H1 (cell line): Measurements from ENCODE around the gene HSD11B1L. TPM values are rescaled to one million over a fixed set of nuclear protein-coding genes. Genes with fewer than 3 reads are reported as not detected.

ENCODE experiments used
- CTCF ChIA-PET: fragments of 300-600 bp; sonication (Branson Sonifier 250); formaldehyde crosslinking; loops from one replicate; lab custom pipeline; 2021; ENCODE audit not compliant: partially characterized antibody; lab: Charles Lee
- POLR2A ChIA-PET: fragments of 300-600 bp; sonication (Branson Sonifier 250); formaldehyde crosslinking; loops from one replicate; lab custom pipeline; 2021; ENCODE audit warnings: inconsistent platforms; ENCODE audit not compliant: partially characterized antibody; lab: Charles Lee
- DNase-seq, 2 experiments: peaks; one replicate each; pipeline versions ENCODE4 v3.0.0 to v3.0.0-alpha.2; 2010 to 2022; ENCODE audit warnings: low spot score in 2 of 2, low read depth in 1 of 2, mixed read lengths in 1 of 2
- FAIRE-seq: peaks from 2 replicates; lab custom pipeline; 2011; peaks lifted over from hg19 to GRCh38; lab: Jason Lieb, UNC
- H2AFZ ChIP-seq: 2 replicates; pipeline ENCODE4 v1.8.1; 2012; ENCODE audit warnings: low read length, inconsistent platforms
- H2AK5ac ChIP-seq: 2 replicates; pipeline ENCODE4 v1.6.1; 2013; ENCODE audit warnings: low read depth, low read length
- H2BK120ac ChIP-seq: replicated peaks from 2 replicates; pipeline ENCODE3; 2013; ENCODE audit warnings: low read depth, low read length, inconsistent platforms
- H2BK12ac ChIP-seq: 2 replicates; pipeline ENCODE4 v1.6.1; 2013; ENCODE audit warnings: low read depth, low read length
- H2BK15ac ChIP-seq: 2 replicates; pipeline ENCODE4 v1.6.1; 2013; ENCODE audit warnings: low read length
- H2BK20ac ChIP-seq: 2 replicates; pipeline ENCODE4 v1.6.1; 2013; ENCODE audit warnings: low read length
- H2BK5ac ChIP-seq: 2 replicates; pipeline ENCODE4 v1.6.1; 2013; ENCODE audit warnings: low read depth, low read length
- H3K14ac ChIP-seq: 2 replicates; pipeline ENCODE4 v1.6.1; 2013; ENCODE audit warnings: inconsistent platforms; ENCODE audit not compliant: insufficient read length
- H3K18ac ChIP-seq: 2 replicates; pipeline ENCODE4 v1.6.1; 2013; ENCODE audit warnings: low read length; ENCODE audit errors: extremely low read depth
- H3K23ac ChIP-seq: 2 replicates; pipeline ENCODE4 v1.6.1; 2013; ENCODE audit warnings: inconsistent platforms; ENCODE audit not compliant: insufficient read length
- H3K23me2 ChIP-seq: 2 replicates; pipeline ENCODE4 v1.6.1; 2013; ENCODE audit warnings: low read depth, low read length
- H3K27ac ChIP-seq: 2 replicates; pipeline ENCODE4 v1.6.1; 2011; ENCODE audit warnings: low read depth, low read length, inconsistent platforms
- H3K27me3 ChIP-seq, 4 experiments: replicated peaks in 1 of 4; 1 replicate in 1 of 4; 2 replicates in 3 of 4; pipeline versions ENCODE4 v1.6.1 to v1.8.1; 2011 to 2013; ENCODE audit warnings: low read length in 3 of 4, mild to moderate bottlenecking in 3 of 4, inconsistent platforms in 2 of 4, mixed read lengths in 2 of 4, moderate library complexity in 1 of 4; ENCODE audit not compliant: control insufficient read depth in 3 of 4, insufficient read depth in 3 of 4; ENCODE audit errors: extremely low read depth in 1 of 4
- H3K36me3 ChIP-seq, 4 experiments: 2 replicates each; pipeline versions ENCODE4 v1.6.1 to v1.8.1; 2011 to 2013; ENCODE audit warnings: mild to moderate bottlenecking in 4 of 4, low read length in 3 of 4, moderate library complexity in 2 of 4, control low read depth in 1 of 4, inconsistent platforms in 1 of 4; ENCODE audit not compliant: insufficient read depth in 4 of 4, control insufficient read depth in 2 of 4
- H3K4ac ChIP-seq: replicated peaks from 2 replicates; pipeline ENCODE3; 2013; ENCODE audit warnings: low read length, low read depth, mixed read lengths, inconsistent platforms; ENCODE audit not compliant: insufficient read length
- H3K4me1 ChIP-seq, 4 experiments: replicated peaks in 1 of 4; 1 replicate in 1 of 4; 2 replicates in 3 of 4; pipeline versions ENCODE4 v1.6.1 to v1.8.1; 2011 to 2013; ENCODE audit warnings: low read length in 3 of 4, inconsistent platforms in 2 of 4, mixed read lengths in 1 of 4; ENCODE audit not compliant: insufficient read depth in 4 of 4, control insufficient read depth in 3 of 4
- H3K4me2 ChIP-seq, 2 experiments: 2 replicates each; pipeline versions ENCODE4 v1.6.1 to v1.8.1; 2011 to 2013; ENCODE audit warnings: low read depth in 2 of 2, low read length in 2 of 2, control low read depth in 1 of 2, inconsistent platforms in 1 of 2, mild to moderate bottlenecking in 1 of 2; ENCODE audit not compliant: insufficient read depth in 1 of 2
- H3K4me3 ChIP-seq, 4 experiments: fragments of 200-600, 300-600 bp in 1 of 4; sonication (generic), shearing (Covaris generic), sonication (Bioruptor Twin) in 1 of 4; 2 replicates each; pipeline versions ENCODE4 v1.5.1 to v1.8.1; 2011 to 2016; ENCODE audit warnings: low read length in 4 of 4, low read depth in 3 of 4, control low read depth in 2 of 4, inconsistent platforms in 2 of 4, mild to moderate bottlenecking in 2 of 4, mixed read lengths in 1 of 4, moderate library complexity in 1 of 4; ENCODE audit not compliant: insufficient read depth in 2 of 4; ENCODE audit errors: extremely low read depth in 1 of 4
- H3K56ac ChIP-seq: replicated peaks from 2 replicates; pipeline ENCODE3; 2013; ENCODE audit warnings: low read depth, mild to moderate bottlenecking, mixed read lengths, low read length, inconsistent platforms; ENCODE audit not compliant: insufficient read length
- H3K79me1 ChIP-seq: 2 replicates; pipeline ENCODE4 v1.6.1; 2013; ENCODE audit warnings: low read depth, low read length, control low read depth
- H3K79me2 ChIP-seq, 2 experiments: 2 replicates each; pipeline versions ENCODE4 v1.6.1 to v1.8.1; 2012 to 2013; ENCODE audit warnings: low read length in 2 of 2, mild to moderate bottlenecking in 2 of 2, inconsistent platforms in 1 of 2; ENCODE audit not compliant: insufficient read depth in 2 of 2, control insufficient read depth in 1 of 2
- H3K9ac ChIP-seq, 4 experiments: replicated peaks in 1 of 4; 1 replicate in 1 of 4; 2 replicates in 3 of 4; pipeline versions ENCODE4 v1.6.1 to v1.8.1; 2011 to 2013; ENCODE audit warnings: low read depth in 3 of 4, low read length in 3 of 4, control low read depth in 2 of 4, mild to moderate bottlenecking in 2 of 4, moderate library complexity in 2 of 4, inconsistent platforms in 1 of 4; ENCODE audit errors: extremely low read depth in 1 of 4
- H3K9me3 ChIP-seq, 2 experiments: 2 replicates each; pipeline versions ENCODE4 v1.6.1 to v1.8.1; 2012 to 2013; ENCODE audit warnings: mild to moderate bottlenecking in 2 of 2, moderate library complexity in 2 of 2, control low read depth in 1 of 2, inconsistent platforms in 1 of 2, low read depth in 1 of 2, low read length in 1 of 2, mixed read lengths in 1 of 2; ENCODE audit not compliant: insufficient read depth in 2 of 2
- H4K20me1 ChIP-seq, 2 experiments: replicated peaks in 1 of 2; 2 replicates each; pipeline versions ENCODE3 to v1.8.1; 2011 to 2013; ENCODE audit warnings: inconsistent platforms in 2 of 2, low read length in 2 of 2, mild to moderate bottlenecking in 1 of 2; ENCODE audit not compliant: insufficient read depth in 2 of 2, control insufficient read depth in 1 of 2
- H4K5ac ChIP-seq: 2 replicates; pipeline ENCODE4 v1.6.1; 2013; ENCODE audit warnings: low read length, low read depth, mixed read lengths, inconsistent platforms; ENCODE audit not compliant: insufficient read length
- H4K8ac ChIP-seq: 2 replicates; pipeline ENCODE4 v1.8.0; 2013; ENCODE audit warnings: mild to moderate bottlenecking, moderate library complexity, low read length, inconsistent platforms; ENCODE audit not compliant: insufficient read depth; ENCODE audit errors: extremely low read depth
- H4K91ac ChIP-seq: replicated peaks from 2 replicates; pipeline ENCODE3; 2013; ENCODE audit warnings: low read length, mixed read lengths, inconsistent platforms; ENCODE audit not compliant: insufficient read length
- BRCA1 ChIP-seq: IDR thresholded peaks from 2 replicates; pipeline ENCODE4 v1.6.1; 2012; ENCODE audit warnings: low read depth, low read length, improper control_type of control experiment
- CHD2 ChIP-seq: IDR thresholded peaks from 2 replicates; pipeline ENCODE4 v1.6.1; 2012; ENCODE audit warnings: low read length, improper control_type of control experiment
- EGR1 ChIP-seq: IDR thresholded peaks from 2 replicates; pipeline ENCODE4 v1.6.1; 2011; ENCODE audit warnings: low read depth, low read length, borderline replicate concordance
- GTF2F1 ChIP-seq: IDR thresholded peaks from 2 replicates; pipeline ENCODE4 v1.6.1; 2012; ENCODE audit warnings: low read depth, low read length, improper control_type of control experiment, borderline replicate concordance
- NRF1 ChIP-seq: IDR thresholded peaks from 2 replicates; pipeline ENCODE4 v1.6.1; 2011; ENCODE audit warnings: mild to moderate bottlenecking, low read depth, low read length, improper control_type of control experiment
- POLR2A ChIP-seq, 2 experiments: IDR thresholded peaks; 1 replicate in 1 of 2; 2 replicates in 1 of 2; pipeline ENCODE4 v1.6.1; 2011; ENCODE audit warnings: low read depth in 2 of 2, low read length in 2 of 2, mild to moderate bottlenecking in 2 of 2; ENCODE audit errors: control extremely low read depth in 1 of 2
- POLR2AphosphoS5 ChIP-seq: IDR thresholded peaks from 2 replicates; pipeline ENCODE4 v1.6.1; 2011; ENCODE audit warnings: low read depth, low read length
- RAD21 ChIP-seq, 2 experiments: IDR thresholded peaks in 1 of 2; conservative IDR thresholded peaks in 1 of 2; 2 replicates each; pipeline ENCODE4 v1.6.1; 2011; ENCODE audit warnings: low read depth in 2 of 2, low read length in 2 of 2, improper control_type of control experiment in 1 of 2, inconsistent platforms in 1 of 2, mild to moderate bottlenecking in 1 of 2, moderate library complexity in 1 of 2
- RFX5 ChIP-seq: IDR thresholded peaks from 2 replicates; pipeline ENCODE4 v1.6.1; 2011; ENCODE audit warnings: low read depth, low read length, improper control_type of control experiment, borderline replicate concordance
- SIN3A ChIP-seq, 2 experiments: IDR thresholded peaks in 1 of 2; conservative IDR thresholded peaks in 1 of 2; 2 replicates each; pipeline ENCODE4 v1.6.1; 2011 to 2012; ENCODE audit warnings: low read length in 2 of 2, improper control_type of control experiment in 1 of 2, low read depth in 1 of 2, mild to moderate bottlenecking in 1 of 2
- TBP ChIP-seq: IDR thresholded peaks from 2 replicates; pipeline ENCODE4 v1.6.1; 2011; ENCODE audit warnings: low read depth, low read length, improper control_type of control experiment
- TEAD4 ChIP-seq: IDR thresholded peaks from 2 replicates; pipeline ENCODE4 v1.6.1; 2012; ENCODE audit warnings: low read depth, low read length, inconsistent platforms, mixed read lengths
- WGBS, 2 experiments: shearing (Covaris generic) in 1 of 2; methylation state at CpG; one replicate each; pipeline versions ENCODE4 v1.1.6 to v1.1.7; 2013 to 2015; ENCODE audit warnings: low lambda C conversion rate in 2 of 2, mixed read lengths in 2 of 2, inconsistent platforms in 1 of 2, low coverage in 1 of 2, missing lambda C conversion rate in 1 of 2; ENCODE audit not compliant: insufficient replicate concordance in 2 of 2, insufficient coverage in 1 of 2, insufficient read length in 1 of 2; ENCODE audit errors: extremely low coverage in 1 of 2, missing lambda C conversion rate in 1 of 2; 5-methylcytosine and 5-hydroxymethylcytosine counted together
- polyA plus RNA-seq, 7 experiments: library from polyadenylated mRNA; depleted of rRNA in 3 of 7; stranded (reverse) in 5 of 7; unstranded in 2 of 7; fragments of >200 nt in 5 of 7; fragments of 200-250 nt in 2 of 7; gene quantifications; 1 replicate in 5 of 7; 2 replicates in 1 of 7; 4 replicates in 1 of 7; pipeline versions ENCODE4 v1.2.1 to v1.2.3, GENCODE V29; 2011 to 2013; ENCODE audit warnings: missing spikeins in 2 of 7, mixed read lengths in 2 of 7
- total RNA-seq: library from RNA; stranded (reverse); fragmentation: NEBNext Ultra II Directional; extraction: Animal tissue kit (Norgen Biotek cat#: 25700); gene quantifications from 2 replicates; pipeline ENCODE4 v1.2.1, GENCODE V29; 2021
- TF ChIP-seq, protein P1 (sequence below): IDR thresholded peaks from 2 replicates; pipeline ENCODE4 v1.6.1; 2012; ENCODE audit warnings: inconsistent platforms

The HSD11B1L gene
- total and polyA plus RNA-seq, 2 of the 8 experiments (the other 6 are each of a cell fraction or from before 2014, with no cell fraction given), result 8.2 to 20.6 TPM

DNA sequence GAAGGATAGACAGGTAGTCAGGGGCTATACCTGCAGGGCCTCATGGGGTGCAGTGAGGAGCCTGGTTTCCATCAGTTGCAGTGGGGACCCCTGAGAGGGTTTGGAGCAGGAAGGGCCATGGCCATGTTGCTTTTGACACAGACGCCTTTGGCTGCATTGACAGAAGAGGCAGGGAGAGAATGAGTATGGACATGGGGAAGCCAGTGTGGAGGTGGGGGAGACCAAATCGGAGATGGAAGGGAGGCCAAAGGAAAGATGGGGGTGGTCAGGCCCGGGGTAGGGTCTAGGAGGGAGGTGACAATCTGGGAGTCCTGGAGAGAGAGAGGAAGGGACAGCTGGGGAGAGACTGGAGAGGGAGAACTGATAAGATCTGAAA lies 1.3 kb downstream of the HSD11B1L start:
- H3K27ac ChIP-seq, result no peak overlapping the region
- no peak overlapping the region for H4K8ac ChIP-seq
- H3K56ac ChIP-seq, result no peak overlapping the region
- no peak overlapping the region for H3K4ac ChIP-seq
- H2BK15ac ChIP-seq, result no peak overlapping the region
- H3K14ac ChIP-seq, result no peak overlapping the region
- DNase-seq, result no peak
- H4K5ac ChIP-seq, result no peak overlapping the region
- peaks cover 15% of the 10 kb centered on the region; the same call in 1 of the 2 replicates for H3K23me2 ChIP-seq
- no peaks in the 10 kb centered on the region for H3K79me2 ChIP-seq
- peaks cover 0 to 10% of the 10 kb centered on the region in 2 experiments for H4K20me1 ChIP-seq
- no peak overlapping the region for H2BK20ac ChIP-seq
- no peak overlapping the region for H3K18ac ChIP-seq
- no peak overlapping the region for H4K91ac ChIP-seq
- H2BK5ac ChIP-seq, result no peak overlapping the region
- FAIRE-seq, result no peak
- peaks cover 3% of the 10 kb centered on the region; the same call in 1 of the 2 replicates for H3K79me1 ChIP-seq
- peaks cover 0 to 14% (median 1%) of the 10 kb centered on the region in 4 experiments; a peak in 5 of 7 replicates for H3K4me1 ChIP-seq
- ChIA-PET POLR2A (interaction anchor here (1.2 to 1.7 kb wide), 3 partner anchors 8 to 11 kb away, joined by 3 to 8 read pairs (median 5); partner anchors contain the start of gene RPL36), CTCF (interaction anchor here (0.5 kb wide), 1 partner anchor 83 kb away, joined by 3 read pairs; no protein-coding TSS in a partner anchor)
- H3K4me3 ChIP-seq, result no peak overlapping the region; a peak in 1 of 8 replicates
- H2AK5ac ChIP-seq, result no peak overlapping the region
- H3K36me3 ChIP-seq, result 0 out of 8 replicates have a peak, but pooled peaks cover 0 to 2% (median 0%) of the 10 kb centered on the region in 4 experiments
- no peaks in the 10 kb centered on the region for H3K27me3 ChIP-seq
- no peak overlapping the region for H2BK12ac ChIP-seq
- no peak overlapping the region for H3K9ac ChIP-seq
- no peaks in the 10 kb centered on the region for H3K9me3 ChIP-seq
- peak overlapping the region in 1 of 2 experiments; percentile 89; a peak in 1 of 4 replicates for H3K4me2 ChIP-seq
- WGBS, 2 experiments, result 100% methylated on average over 3 of the region's 3 CpGs; no CpG with 5 or more reads in 1 of the 2 experiments
- H3K23ac ChIP-seq, result no peak overlapping the region
- H2AFZ ChIP-seq, result no peak overlapping the region
- H2BK120ac ChIP-seq, result no peak overlapping the region
- no peak for TF ChIP-seq GTF2F1
- no peak for TF ChIP-seq EGR1
- TF ChIP-seq, protein P1, sequence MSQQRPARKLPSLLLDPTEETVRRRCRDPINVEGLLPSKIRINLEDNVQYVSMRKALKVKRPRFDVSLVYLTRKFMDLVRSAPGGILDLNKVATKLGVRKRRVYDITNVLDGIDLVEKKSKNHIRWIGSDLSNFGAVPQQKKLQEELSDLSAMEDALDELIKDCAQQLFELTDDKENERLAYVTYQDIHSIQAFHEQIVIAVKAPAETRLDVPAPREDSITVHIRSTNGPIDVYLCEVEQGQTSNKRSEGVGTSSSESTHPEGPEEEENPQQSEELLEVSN, result no peak
- no peak for TF ChIP-seq POLR2A (IDR thresholded peaks at IDR 0.05; ENCODE audit: control extremely low read depth in 1 of 2, low read depth in 2 of 2, low read length in 2 of 2)
- no peak for TF ChIP-seq NRF1
- no peak for TF ChIP-seq CHD2
- TF ChIP-seq RFX5, result no peak
- no peak for TF ChIP-seq SIN3A (conservative IDR thresholded peaks at IDR 0.05 in 1 of 2, IDR thresholded peaks at IDR 0.05 in 1 of 2; ENCODE audit: low read depth in 1 of 2, low read length in 2 of 2)
- no peak for TF ChIP-seq POLR2AphosphoS5
- TF ChIP-seq TBP, result no peak
- no peak for TF ChIP-seq RAD21 (IDR thresholded peaks at IDR 0.05 in 1 of 2, conservative IDR thresholded peaks at IDR 0.05 in 1 of 2; ENCODE audit: low read depth in 2 of 2, low read length in 2 of 2)
- no peak for TF ChIP-seq BRCA1
- no peak for TF ChIP-seq TEAD4
